Ramos (cell line): ENCODE measurements around the gene PAMR1.
"Not testable (repeated sequence)": the region's sequence is repeated elsewhere in the genome, so short reads cannot be mapped to it uniquely, and the experiment has no call there.

Experiments used
- in situ Hi-C: fragments of 300-500 bp; cut with MboI; formaldehyde crosslinking; loops from one replicate; pipeline ENCODE4 v1.14.3; 2022; ENCODE audit warnings: low sequenced_read_pairs; ENCODE audit not compliant: unreplicated experiment

PAMR1 gene, protein sequence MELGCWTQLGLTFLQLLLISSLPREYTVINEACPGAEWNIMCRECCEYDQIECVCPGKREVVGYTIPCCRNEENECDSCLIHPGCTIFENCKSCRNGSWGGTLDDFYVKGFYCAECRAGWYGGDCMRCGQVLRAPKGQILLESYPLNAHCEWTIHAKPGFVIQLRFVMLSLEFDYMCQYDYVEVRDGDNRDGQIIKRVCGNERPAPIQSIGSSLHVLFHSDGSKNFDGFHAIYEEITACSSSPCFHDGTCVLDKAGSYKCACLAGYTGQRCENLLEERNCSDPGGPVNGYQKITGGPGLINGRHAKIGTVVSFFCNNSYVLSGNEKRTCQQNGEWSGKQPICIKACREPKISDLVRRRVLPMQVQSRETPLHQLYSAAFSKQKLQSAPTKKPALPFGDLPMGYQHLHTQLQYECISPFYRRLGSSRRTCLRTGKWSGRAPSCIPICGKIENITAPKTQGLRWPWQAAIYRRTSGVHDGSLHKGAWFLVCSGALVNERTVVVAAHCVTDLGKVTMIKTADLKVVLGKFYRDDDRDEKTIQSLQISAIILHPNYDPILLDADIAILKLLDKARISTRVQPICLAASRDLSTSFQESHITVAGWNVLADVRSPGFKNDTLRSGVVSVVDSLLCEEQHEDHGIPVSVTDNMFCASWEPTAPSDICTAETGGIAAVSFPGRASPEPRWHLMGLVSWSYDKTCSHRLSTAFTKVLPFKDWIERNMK

DNA sequence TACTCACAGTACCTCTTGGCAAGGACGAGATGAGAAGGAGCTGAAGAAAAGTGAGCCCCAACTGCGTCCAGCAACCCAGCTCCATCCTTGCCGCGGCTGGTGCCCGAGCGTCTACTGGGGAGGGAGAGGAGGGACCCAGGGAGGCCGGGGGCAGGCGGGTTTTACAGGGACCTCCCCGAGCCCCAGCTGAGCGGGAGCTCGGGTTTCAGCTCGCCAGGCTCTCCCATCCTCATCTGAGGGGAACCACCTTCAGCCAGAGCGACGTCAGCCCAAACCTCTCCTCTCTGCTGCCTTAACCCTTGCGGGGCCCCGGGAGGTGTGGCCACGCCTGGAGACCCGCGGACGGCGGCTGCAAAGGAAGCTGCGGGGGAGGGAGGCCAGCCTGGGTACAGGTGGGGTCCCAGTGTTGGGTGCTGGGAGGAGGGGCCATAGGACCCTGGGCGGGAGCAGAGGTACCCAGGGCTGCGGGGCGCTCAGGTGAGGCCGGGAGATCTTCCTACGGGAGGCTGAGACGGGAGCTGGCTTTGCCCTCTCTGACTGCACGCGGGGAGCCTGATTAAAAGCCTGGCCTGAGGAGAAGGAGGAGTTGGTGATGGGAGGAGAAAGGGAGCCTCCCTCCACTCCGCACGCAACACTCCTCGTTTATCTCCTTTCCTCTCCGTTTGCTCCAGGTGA lies at the start of gene PAMR1:
Gene PAMR1 (minus strand): TSS at position 116 of the 675 bp plus-strand sequence. CDS start 31 bp downstream, at position 85.
- in situ Hi-C loops: no loop called here

DNA sequence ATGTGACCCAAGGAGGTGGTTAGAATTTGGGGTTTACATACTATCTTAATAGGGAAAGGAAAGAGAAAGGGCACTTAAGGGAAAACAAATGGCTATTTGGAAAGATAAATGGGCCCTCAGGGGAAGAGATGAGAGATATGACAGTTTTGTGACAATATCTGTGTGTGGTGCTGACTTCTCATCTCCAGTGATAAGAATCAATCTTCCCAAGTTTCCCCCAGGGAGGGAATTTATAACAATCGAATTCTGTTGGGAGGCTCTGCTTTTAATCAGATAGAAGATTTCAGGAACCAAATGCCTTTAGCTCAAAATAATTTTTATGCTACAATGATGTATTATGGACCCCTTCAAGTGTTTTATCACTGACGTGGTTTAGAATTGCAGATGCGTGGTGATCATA lies 46.3 kb upstream of the PAMR1 start:
- in situ Hi-C loops: no loop called here

DNA sequence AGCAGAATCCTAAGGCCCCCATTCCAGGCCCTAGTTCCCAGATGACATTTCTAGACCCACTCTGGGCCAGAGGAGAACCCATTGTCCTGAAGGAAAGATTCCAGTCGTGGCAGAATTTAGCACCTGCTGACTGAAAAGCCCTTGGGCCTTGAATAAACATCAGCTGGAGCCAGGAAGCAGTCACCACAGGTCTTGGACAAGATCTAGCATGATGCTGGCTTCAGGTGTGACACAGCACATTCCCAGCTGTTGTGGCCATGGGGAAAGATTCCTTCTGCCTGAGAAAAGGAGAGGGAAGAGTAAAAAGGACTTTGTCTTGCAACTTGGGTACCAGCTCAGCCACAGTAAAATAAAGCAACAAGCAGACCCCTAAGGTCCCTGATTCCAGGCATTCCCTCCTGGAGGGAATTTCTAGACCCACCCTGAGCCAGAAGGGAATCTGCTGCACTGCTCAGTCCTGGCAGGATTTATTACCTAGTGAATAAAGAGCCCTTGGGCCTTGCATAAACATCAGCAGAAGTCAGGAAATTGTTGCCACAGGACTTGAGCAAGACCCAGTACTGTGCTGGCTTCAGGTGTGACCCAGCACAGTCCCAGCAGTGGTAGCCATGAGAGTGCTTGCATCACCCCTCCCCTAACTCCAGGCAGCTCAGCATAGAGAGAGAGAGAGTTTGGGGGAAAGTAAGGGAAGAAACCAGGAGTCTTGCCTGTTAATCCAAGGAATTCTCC lies 42.5 kb upstream of the PAMR1 start:
- in situ Hi-C loops: no loop called here

DNA sequence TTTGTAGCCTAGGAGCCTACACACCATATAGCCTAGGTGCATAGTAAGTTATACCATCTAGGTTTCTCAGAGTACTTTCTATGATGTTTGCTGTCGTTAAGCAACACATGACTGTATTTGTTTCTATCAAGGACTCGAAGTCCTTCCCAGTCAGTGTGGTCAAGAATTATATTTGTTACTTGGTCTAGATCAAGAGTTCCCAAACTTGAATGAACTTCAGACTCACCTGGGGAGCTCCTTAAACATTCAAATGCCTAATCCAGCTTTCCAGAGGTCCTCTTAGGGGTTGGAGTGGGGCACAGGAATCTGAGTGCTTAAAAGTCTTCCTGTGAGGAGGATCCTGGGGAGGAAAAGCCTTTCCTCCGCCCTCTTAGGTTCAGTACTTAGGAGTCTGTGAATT lies 41.5 kb upstream of the PAMR1 start:
- in situ Hi-C loops: no loop called here

DNA sequence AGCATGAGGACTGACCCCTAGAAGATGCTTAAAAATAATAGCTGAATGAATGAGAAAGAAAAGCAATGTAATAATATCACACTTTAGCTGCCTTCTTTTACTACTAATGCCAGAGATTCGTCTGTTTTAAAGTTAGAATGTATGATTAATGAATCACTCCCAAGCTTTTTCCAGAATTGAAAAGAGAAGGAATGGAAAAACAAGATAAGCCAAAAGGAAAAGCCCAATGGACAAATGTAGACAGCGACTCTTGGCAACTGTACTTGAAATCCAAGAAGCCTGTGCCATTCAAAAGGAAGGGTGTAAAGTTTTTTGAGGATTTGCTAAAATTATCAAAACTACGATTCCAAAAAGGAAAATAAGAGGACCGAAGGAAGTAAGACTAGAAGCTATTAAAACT lies 40.8 kb upstream of the PAMR1 start:
- in situ Hi-C loops: no loop called here

DNA sequence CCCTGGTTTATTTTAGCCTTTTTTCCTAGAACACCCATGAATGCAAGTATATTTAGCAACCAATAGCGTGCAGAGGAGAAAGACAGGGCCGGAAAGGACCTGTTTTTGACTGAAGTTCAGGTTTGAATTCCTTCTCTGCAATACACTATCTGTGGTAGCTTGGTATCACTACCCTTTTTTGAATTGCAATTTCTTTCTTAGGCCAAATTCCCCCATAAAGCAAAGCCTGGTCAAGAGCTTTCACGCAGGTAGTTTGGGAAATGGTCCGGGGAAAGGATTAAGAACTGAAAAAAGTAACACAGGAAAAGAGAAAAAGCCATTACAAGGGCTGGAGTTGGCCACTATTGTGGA lies 38.8 kb upstream of the PAMR1 start:
- in situ Hi-C loops: no loop called here

DNA sequence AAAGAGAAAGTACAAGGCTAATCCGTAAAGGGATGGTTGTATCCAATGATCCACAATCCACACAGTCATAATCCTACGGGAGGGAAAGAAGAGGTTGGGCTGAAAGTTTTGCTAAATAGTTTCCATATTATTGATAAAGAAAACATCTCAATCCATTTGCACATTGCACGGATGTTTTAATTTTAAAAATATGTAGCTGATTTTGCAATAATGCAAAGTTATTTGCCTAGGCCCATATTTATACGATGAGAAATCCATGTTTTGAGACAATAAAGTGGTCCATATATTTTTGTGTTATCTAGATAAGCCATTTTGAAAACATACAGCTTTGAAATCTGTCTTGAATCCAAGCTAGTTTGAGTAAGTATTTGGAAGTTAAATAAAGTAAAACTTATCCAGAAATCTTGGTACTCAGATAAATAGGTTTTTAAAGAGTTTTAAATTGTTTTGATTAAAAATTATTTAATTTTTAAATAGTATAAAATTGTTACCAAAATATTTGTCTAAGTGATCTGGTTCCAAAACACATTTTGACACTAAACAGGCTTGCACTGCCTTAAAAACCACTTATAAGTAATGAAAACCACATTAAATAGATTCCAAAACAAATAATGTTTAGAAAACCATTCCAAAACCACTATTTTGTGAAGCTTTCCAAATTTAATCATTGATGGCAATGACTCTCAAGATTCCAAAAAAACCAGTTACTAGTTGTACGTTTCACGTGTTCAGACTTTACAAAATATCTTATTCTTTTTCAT lies 38.2 kb upstream of the PAMR1 start:
- in situ Hi-C loops: no loop called here

DNA sequence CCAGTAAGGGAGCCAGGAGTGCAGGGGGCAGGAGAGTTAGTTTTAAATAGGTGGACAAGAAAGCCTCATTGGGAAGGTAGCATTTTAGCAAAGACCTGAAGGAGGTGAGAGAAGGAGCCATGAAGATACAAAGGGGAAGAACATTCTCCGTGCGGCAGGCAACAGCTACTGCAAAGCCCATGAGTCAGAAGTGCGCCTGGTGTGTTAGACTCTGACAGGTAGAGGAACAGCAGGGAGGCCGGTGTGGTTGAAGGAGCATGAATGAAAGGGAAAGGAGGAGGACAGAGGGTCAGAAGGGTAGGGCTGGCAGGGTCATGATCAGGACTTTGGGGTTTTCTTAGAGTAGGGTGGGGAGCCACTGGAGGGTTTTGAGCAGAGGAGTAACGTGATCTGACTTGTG lies 34.5 kb upstream of the PAMR1 start:
- in situ Hi-C loops: no loop called here

DNA sequence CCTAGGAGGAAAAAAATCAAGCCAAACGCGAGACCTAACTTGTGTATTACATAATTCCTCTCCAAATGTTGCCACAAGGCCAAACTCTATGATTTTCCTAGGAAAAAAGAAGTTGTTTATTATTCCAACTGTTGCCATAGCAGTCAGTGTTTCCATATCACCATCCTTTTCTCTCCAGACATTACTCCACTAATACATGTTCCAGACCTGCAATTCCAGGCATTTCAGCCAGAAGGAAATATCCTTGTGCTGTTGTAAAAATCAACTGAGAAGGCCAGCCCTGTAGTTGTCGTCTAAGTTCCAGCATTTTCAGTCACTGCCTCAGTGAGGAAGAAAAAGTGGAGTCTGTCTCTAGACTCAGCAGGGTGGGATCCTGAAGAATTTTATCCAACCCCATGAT lies 33.1 kb upstream of the PAMR1 start:
- in situ Hi-C loops: no loop called here

DNA sequence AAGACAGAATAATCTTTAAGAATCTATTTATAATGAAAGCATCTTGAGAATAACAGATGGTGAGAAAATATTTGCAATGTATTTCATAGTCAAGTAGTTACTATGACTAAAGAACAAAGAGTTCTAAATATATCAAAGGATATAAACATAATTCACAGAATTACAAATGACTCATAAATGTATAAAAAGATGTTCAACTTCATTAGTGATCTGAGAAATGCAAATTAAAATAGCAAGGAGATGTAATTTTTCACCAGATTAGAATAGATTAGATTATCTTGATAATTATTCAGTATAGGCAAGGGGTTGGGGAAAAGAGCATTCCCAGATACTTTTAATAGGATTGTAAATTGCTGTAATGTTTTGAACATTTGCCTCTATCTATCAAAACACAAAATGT lies 30.1 kb upstream of the PAMR1 start:
- in situ Hi-C loops: no loop called here

DNA sequence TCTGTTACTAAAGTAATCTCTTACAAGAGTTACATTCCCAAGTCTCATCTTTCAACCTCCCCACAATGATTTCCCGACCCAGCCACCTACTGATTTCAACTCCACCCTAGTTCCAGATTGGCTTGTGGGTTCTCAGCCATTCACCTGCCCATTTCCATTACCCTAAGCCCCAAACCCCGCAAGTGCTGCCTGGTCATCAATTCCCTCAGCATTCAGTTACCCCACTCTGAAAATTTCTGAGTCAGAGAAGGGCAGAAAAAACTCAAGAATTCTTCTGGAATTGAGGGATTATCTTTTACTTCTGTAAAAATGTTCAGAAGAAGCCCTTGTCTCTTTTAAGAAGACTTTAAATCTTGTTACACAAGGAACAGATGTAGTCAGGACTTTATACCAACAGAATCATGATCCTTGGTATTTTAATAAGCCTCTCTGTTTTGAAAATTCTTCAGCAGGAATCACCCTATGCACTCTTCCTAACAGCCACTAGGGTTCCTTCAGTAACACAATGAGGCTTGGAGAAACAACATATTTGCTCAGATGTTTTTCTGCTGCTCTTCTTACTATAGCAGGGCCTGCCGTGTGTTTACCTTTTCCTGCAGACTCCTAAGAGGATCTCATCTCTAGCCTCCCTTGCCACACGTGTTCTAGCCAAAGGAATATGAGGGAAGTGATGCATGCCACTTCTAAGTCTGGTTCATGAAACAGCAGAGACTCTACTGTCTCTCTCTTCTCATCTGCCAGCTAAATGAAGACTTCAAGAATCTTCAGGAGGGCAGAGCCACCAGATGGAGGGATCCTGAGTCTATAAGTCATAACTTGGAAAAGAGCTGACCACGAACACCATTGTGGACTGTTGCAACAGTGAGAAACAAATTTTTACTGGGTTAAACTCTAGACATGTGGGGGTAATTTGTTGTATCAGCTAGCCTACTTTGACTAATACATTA lies 29.3 kb upstream of the PAMR1 start:
- in situ Hi-C loops: no loop called here

DNA sequence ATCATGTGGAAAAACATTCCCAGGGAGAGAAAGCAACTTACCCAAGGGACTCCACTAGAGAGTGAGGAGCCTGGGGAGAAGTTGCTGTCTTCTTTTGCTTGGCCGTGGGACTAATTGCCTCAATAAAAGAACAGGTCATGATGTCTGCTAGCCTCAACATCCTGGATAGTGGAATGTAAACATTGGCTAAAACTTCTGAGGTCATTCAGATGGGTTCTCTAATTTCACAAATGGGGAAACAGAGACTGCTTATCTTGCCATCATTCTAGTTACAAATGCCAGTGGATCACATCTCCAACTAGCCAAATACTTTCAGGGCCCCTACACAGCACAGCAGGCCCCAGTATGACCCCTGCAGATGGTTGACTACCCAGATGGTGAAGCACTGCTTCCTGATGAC lies 28.4 kb upstream of the PAMR1 start:
- in situ Hi-C loops: no loop called here

DNA sequence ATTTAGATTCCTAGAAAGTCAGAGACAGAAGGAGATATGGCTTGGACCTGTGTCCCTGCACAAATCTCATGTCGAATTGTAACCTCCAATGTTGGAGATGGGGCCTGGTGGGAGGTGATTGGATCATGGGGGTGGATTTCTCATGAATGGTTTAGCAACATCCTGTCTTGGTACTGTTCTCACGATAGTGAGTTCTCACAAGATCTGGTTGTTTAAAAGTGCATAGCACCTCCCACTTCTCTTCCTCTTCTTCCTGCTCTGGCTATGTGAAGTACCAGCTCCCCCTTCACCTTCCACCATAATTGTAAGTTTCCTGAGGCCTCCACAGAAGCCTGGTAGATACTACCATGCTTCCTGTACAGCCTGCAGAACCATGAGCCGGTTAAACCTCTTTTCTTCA lies 27.6 kb upstream of the PAMR1 start:
- in situ Hi-C loops: no loop called here

DNA sequence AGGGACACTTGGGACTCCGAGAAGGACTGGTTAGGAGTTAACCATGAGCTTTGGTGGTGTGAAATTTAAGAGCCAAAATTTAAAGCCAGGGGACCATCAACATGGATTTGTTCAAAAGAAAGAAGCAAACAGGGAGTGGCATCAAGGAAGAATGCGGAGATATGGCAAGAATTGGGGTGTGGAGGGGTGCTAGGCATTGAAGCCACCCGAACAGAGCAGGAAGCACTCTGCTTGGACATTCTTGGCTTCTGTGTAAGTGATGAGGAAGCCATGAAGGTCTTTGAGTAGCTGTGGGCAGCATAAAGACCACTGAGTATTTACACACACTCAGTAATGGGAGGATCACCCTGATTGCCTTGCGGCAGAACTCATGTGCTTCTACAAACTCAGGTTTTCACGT lies 27.2 kb upstream of the PAMR1 start:
- in situ Hi-C loops: no loop called here

DNA sequence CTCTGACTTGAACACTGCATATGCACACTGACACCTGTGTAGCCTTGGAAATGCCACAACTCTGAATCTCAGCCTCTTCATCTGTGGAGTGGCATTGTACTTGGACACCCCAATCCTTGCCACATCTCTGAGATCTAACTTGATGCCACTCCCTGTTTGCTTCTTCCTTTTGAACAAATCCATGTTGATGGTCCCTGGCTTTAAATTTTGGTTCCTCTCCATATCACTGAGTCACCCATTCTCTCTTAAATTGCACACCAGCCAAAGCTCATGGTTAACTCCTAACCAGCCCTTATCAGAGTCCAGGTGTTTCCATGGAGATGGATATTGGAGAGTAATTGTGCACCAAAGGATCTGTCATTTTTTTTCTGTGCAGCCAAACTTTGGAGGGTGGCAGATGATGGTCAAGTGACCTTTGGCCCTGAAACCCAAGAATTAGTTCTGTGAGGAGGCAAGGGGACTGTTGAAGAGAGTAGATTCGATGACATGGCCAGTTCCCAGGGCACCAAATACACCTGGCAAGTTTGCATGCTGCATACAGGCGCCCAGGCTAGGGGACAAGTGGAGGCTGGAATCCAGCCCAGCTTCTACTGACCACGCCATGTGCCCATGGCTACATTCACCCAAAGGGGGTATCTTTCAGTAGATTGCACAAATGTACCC lies 25.1 kb upstream of the PAMR1 start:
- in situ Hi-C loops: no loop called here

DNA sequence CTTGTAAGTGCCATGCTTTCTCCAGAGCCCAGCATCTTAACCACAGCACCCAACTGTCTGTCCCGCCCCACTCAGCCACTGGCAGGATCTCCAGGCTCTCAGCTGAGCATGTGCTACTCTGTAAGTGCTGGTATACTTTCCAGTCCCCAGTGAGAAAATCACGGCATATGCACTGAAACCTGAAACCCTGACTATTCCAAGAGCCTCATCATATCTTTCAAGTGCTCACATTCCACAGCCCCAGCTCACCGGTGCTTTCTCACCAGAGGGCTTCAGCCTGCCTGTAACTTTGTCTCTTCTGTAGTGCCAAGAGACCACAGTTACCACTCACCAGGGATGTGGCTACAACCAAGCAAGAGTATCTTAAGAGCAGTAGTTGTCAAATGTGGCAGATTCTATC lies 24.4 kb upstream of the PAMR1 start:
- in situ Hi-C loops: no loop called here

DNA sequence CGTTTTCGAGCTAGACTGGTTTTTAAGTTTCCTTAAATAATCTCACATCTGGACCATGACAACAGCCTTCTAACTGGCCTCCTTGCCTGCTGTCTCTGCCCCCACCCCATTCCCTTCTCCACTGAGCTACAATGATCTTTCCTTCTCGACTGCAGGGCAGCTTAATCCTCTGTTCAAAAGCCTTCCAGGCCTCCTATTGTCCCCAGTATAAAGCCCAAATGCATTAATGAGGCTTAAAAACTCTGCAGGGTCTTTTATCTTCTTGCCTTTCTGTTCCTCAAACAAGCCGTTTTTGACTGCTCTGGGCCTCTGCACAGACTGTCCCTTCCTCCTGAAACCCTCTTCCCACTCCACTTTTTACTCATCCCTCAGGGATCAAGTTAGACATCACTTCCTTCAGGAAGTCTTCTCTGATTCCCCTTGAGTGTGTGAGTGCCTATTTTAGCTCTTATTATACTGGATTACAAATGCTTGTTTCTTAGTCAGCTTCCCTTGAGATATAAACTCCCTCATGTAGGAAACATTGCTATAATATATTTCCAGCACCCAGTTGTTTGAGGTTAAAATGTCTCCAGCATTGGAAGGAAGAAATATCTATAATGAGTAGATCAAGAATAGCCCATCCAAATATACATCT lies 23.6 kb upstream of the PAMR1 start:
- in situ Hi-C loops: no loop called here

DNA sequence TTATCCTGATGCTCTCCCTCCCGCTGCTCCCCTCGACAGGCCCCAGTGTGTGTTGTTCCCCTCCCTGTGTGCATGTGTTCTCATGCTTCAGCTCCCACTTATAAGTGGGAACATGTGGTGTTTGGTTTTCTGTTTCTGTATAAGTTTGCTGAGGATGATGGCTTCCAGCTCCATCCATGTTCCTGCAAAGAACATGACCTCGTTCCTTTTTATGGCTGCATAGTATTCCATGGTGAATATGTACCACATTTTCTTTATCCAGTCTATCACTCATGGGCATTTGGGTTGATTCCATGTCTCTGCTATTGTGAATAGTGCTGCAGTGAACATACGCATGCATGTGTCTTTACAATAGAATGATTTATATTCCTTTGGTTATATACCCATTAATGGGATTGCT lies 22.6 kb upstream of the PAMR1 start:
- in situ Hi-C loops: not testable (repeated sequence)
